Measurements from ENCODE around the gene RNF14. TPM values are rescaled to one million over a fixed set of nuclear protein-coding genes. Genes with fewer than 3 reads are reported as not detected.

RNF14 gene
- polyA plus RNA-seq, 1 donor from 2014 or later, result 82.1 TPM

DNA sequence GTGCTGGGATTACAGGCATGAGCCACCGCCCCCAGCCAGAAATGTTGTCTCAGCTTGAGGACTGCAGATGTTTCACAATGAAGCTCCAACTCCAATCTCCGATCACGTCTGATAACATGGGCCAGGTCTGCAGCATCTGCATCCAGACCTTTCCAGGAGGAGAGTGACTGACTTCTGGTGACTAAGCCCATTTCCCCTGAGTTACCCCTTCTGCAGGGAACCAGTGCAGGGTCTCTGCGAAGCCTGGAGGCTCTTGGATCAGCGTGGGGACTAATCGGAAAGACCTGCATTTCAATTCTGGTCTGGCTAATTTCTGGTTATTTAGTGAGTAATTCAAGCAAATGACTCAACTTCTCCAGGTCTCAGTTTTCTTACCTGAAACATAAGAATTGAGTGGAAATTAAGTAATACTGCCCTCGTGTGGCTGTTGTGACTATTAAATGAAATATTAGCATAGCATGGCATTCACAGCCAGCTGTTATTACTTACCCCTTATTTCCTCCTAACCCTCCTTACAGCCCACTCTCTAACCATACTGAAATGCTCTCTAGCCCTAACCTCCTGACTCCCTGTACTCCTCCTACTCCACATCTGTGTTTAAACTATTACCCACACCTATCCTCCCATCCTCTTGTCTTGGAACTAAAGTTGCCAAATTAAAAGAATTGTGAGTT lies 46.1 kb downstream of the RNF14 start:
- H3K27me3 ChIP-seq (ENCODE audit: insufficient read depth, low read depth, low read length), result no peaks in the 10 kb centered on the region
- TF ChIP-seq RAD21 (conservative IDR thresholded peaks at IDR 0.05) (peak; percentile 62), EZH2 (IDR thresholded peaks at IDR 0.05; ENCODE audit: borderline replicate concordance, insufficient read depth, low read length, poor library complexity, severe bottlenecking) (no peak), MXI1 (conservative IDR thresholded peaks at IDR 0.05; ENCODE audit: poor library complexity, severe bottlenecking) (no peak), POLR2AphosphoS5 (IDR thresholded peaks at IDR 0.05) (no peak), SMC3 (conservative IDR thresholded peaks at IDR 0.05; ENCODE audit: poor library complexity) (peak; percentile 74), TAF1 (IDR thresholded peaks at IDR 0.05; ENCODE audit: low read depth) (no peak)
- TF ChIP-seq, protein P1, sequence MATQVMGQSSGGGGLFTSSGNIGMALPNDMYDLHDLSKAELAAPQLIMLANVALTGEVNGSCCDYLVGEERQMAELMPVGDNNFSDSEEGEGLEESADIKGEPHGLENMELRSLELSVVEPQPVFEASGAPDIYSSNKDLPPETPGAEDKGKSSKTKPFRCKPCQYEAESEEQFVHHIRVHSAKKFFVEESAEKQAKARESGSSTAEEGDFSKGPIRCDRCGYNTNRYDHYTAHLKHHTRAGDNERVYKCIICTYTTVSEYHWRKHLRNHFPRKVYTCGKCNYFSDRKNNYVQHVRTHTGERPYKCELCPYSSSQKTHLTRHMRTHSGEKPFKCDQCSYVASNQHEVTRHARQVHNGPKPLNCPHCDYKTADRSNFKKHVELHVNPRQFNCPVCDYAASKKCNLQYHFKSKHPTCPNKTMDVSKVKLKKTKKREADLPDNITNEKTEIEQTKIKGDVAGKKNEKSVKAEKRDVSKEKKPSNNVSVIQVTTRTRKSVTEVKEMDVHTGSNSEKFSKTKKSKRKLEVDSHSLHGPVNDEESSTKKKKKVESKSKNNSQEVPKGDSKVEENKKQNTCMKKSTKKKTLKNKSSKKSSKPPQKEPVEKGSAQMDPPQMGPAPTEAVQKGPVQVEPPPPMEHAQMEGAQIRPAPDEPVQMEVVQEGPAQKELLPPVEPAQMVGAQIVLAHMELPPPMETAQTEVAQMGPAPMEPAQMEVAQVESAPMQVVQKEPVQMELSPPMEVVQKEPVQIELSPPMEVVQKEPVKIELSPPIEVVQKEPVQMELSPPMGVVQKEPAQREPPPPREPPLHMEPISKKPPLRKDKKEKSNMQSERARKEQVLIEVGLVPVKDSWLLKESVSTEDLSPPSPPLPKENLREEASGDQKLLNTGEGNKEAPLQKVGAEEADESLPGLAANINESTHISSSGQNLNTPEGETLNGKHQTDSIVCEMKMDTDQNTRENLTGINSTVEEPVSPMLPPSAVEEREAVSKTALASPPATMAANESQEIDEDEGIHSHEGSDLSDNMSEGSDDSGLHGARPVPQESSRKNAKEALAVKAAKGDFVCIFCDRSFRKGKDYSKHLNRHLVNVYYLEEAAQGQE (IDR thresholded peaks at IDR 0.05; ENCODE audit: borderline replicate concordance), result no peak
- TF ChIP-seq, protein P2, sequence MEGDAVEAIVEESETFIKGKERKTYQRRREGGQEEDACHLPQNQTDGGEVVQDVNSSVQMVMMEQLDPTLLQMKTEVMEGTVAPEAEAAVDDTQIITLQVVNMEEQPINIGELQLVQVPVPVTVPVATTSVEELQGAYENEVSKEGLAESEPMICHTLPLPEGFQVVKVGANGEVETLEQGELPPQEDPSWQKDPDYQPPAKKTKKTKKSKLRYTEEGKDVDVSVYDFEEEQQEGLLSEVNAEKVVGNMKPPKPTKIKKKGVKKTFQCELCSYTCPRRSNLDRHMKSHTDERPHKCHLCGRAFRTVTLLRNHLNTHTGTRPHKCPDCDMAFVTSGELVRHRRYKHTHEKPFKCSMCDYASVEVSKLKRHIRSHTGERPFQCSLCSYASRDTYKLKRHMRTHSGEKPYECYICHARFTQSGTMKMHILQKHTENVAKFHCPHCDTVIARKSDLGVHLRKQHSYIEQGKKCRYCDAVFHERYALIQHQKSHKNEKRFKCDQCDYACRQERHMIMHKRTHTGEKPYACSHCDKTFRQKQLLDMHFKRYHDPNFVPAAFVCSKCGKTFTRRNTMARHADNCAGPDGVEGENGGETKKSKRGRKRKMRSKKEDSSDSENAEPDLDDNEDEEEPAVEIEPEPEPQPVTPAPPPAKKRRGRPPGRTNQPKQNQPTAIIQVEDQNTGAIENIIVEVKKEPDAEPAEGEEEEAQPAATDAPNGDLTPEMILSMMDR (IDR thresholded peaks at IDR 0.05; ENCODE audit: poor library complexity, severe bottlenecking), result peak; percentile 64
- H3K9me3 ChIP-seq (ENCODE audit: low read length), result no peaks in the 10 kb centered on the region
- H3K9me2 ChIP-seq (ENCODE audit: insufficient read depth, low read length), result no peaks in the 10 kb centered on the region
- H3K9ac ChIP-seq (ENCODE audit: low read length), result no peak overlapping the region
- no peak overlapping the region for H3K4me3 ChIP-seq (ENCODE audit: low read length)
- H2AFZ ChIP-seq (ENCODE audit: low read depth, low read length), result no peak overlapping the region
- H4K20me1 ChIP-seq (ENCODE audit: insufficient read depth), result no peaks in the 10 kb centered on the region
- H3F3A ChIP-seq (ENCODE audit: insufficient read depth, low read length, poor library complexity, severe bottlenecking), result no peaks in the 10 kb centered on the region
- H3K4me2 ChIP-seq (ENCODE audit: low read length), result no peak overlapping the region
- no peaks in the 10 kb centered on the region for H3K79me2 ChIP-seq (replicated peaks; ENCODE audit: insufficient read depth, low read length)
- H3K27ac ChIP-seq (ENCODE audit: low read length), result no peak overlapping the region
- no peaks in the 10 kb centered on the region for H3K36me3 ChIP-seq (ENCODE audit: insufficient read depth, low read length)

DNA sequence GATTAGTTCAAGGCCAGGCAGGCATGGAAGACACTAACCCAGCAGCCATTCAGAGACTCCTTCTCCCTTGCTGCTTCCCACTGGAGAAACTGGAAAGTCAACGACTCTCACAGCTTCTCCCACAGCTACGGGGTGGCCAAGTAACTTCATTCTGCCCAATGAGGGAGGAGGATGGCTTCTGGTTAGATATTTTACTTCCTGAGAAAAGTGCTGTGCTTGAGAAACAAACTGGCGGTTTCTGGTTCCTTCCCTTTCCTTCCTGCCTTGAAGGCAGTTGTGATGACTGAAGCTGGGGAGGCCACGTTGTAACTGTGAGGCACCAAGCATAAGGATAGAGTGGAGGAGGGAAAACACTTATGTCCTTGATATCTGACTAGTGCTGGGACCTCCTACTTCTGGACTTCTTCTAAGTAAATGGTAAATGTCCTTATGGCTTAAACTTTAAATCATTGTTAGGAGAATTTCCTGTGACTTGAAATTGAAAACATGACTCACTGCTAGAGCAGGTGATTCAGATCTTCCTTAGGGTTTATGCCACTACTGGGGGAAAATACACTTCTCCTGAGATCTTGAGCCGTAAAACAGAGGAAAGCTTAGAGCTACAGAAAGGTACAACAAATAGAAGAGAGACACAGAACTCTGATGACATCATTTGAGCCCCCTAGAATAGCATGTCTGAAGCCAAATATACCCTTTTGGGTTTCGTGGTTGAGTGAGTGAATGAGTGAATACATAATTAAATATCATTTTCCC lies 47.1 kb downstream of the RNF14 start:
- Histone ChIP-seq H3K27ac (ENCODE audit: low read length) (no peak overlapping the region), H3K27me3 (ENCODE audit: insufficient read depth, low read depth, low read length) (no peaks in the 10 kb centered on the region), H3K4me2 (ENCODE audit: low read length) (no peak overlapping the region), H4K20me1 (ENCODE audit: insufficient read depth) (no peaks in the 10 kb centered on the region), H3K9ac (ENCODE audit: low read length) (no peak overlapping the region), H3K36me3 (ENCODE audit: insufficient read depth, low read length) (no peaks in the 10 kb centered on the region), H2AFZ (ENCODE audit: low read depth, low read length) (no peak overlapping the region), H3K4me3 (ENCODE audit: low read length) (no peak overlapping the region), H3K79me2 (replicated peaks; ENCODE audit: insufficient read depth, low read length) (no peaks in the 10 kb centered on the region), H3K9me2 (ENCODE audit: insufficient read depth, low read length) (no peaks in the 10 kb centered on the region), H3K9me3 (ENCODE audit: low read length) (no peaks in the 10 kb centered on the region), H3F3A (ENCODE audit: insufficient read depth, low read length, poor library complexity, severe bottlenecking) (no peaks in the 10 kb centered on the region)
- no peak for TF ChIP-seq SMC3 (conservative IDR thresholded peaks at IDR 0.05; ENCODE audit: poor library complexity)
- TF ChIP-seq MXI1 (conservative IDR thresholded peaks at IDR 0.05; ENCODE audit: poor library complexity, severe bottlenecking), result no peak
- no peak for TF ChIP-seq EP300 (conservative IDR thresholded peaks at IDR 0.05; ENCODE audit: poor library complexity, severe bottlenecking)
- TF ChIP-seq, protein P2 (IDR thresholded peaks at IDR 0.05; ENCODE audit: poor library complexity, severe bottlenecking), result no peak
- TF ChIP-seq TAF1 (IDR thresholded peaks at IDR 0.05; ENCODE audit: low read depth), result no peak
- TF ChIP-seq, protein P1 (IDR thresholded peaks at IDR 0.05; ENCODE audit: borderline replicate concordance), result no peak
- no peak for TF ChIP-seq EZH2 (IDR thresholded peaks at IDR 0.05; ENCODE audit: borderline replicate concordance, insufficient read depth, low read length, poor library complexity, severe bottlenecking)
- no peak for TF ChIP-seq RAD21 (conservative IDR thresholded peaks at IDR 0.05)
- TF ChIP-seq POLR2AphosphoS5 (IDR thresholded peaks at IDR 0.05), result no peak

All from neural cell (in vitro differentiated cells).